Stimulated activated CD4-positive, alpha-beta T cell treated with anti-CD3 and anti-CD28 coated beads, Interleukin-12 subunit alpha, Interleukin-12 subunit beta, amount 100 ng/mL, for 48 hours (primary cell): ENCODE data around the gene SH2D3A.

Experiments
- DNase-seq, 3 donors: peaks; one replicate each; pipeline ENCODE4 v3.0.0-alpha.2; 2020; ENCODE audit warnings: low read depth in 2 of 3, low spot score in 1 of 3

Gene SH2D3A

GRCh38 chr19:6737873-6738786 lies 29.1 kb downstream of the SH2D3A start:
- DNase-seq, result peak; percentile 73 to 76 (median 74)

- peak; percentile 97 to 99 (median 99) for DNase-seq
Measured at GRCh38 chr19:6737284-6737872, 29.9 kb downstream of the SH2D3A start, which contains the start of gene GPR108. Gene GPR108 (minus strand): TSS chr19:6737580. CDS start chr19:6737576, 4 bp downstream.

- peak in 1 of 3 donors; percentile 29 for DNase-seq
Measured at GRCh38 chr19:6736917-6737283, 30.3 kb downstream of the SH2D3A start.

GRCh38 chr19:6736169-6736916 lies 30.9 kb downstream of the SH2D3A start:
- peak; percentile 58 to 62 (median 58) for DNase-seq

- no peak for DNase-seq
Measured at GRCh38 chr19:6735181-6735911, 31.9 kb downstream of the SH2D3A start.

GRCh38 chr19:6734096-6734696 lies 33.0 kb downstream of the SH2D3A start:
- DNase-seq, result no peak

GRCh38 chr19:6733338-6734095 lies 33.7 kb downstream of the SH2D3A start:
- DNase-seq, result no peak

GRCh38 chr19:6732803-6733337 lies 34.4 kb downstream of the SH2D3A start:
- no peak for DNase-seq

GRCh38 chr19:6731822-6732221 lies 35.4 kb downstream of the SH2D3A start:
- DNase-seq, result no peak

GRCh38 chr19:6730941-6731670 lies 36.1 kb downstream of the SH2D3A start:
- DNase-seq, result no peak

GRCh38 chr19:6730153-6730804 lies 37.0 kb downstream of the SH2D3A start:
- DNase-seq, result peak in 2 of 3 donors; percentile 39 to 48

- DNase-seq, result no peak
Measured at GRCh38 chr19:6729573-6730152, 37.6 kb downstream of the SH2D3A start.

- no peak for DNase-seq
Measured at GRCh38 chr19:6728346-6728745, 38.9 kb downstream of the SH2D3A start.

- DNase-seq, result no peak
Measured at GRCh38 chr19:6725513-6726231, 41.6 kb downstream of the SH2D3A start.

- no peak for DNase-seq
Measured at GRCh38 chr19:6724631-6725492, 42.4 kb downstream of the SH2D3A start.

GRCh38 chr19:6723738-6724137 lies 43.5 kb downstream of the SH2D3A start:
- no peak for DNase-seq
